NB4 (cell line): Measurements from ENCODE around the gene BICRAL.
"Not testable (repeated sequence)": the region's sequence is repeated elsewhere in the genome, so short reads cannot be mapped to it uniquely, and the experiment has no call there.

Experiments
- DNase-seq: peaks from one replicate; pipeline ENCODE4 v3.0.0; 2010; ENCODE audit warnings: low read depth
- H3K4me3 ChIP-seq: one replicate; pipeline ENCODE4 v1.5.1; 2011; ENCODE audit warnings: mild to moderate bottlenecking, low read depth, low read length, moderate library complexity
- CTCF ChIP-seq: IDR thresholded peaks from one replicate; pipeline ENCODE4 v1.5.1; 2012; ENCODE audit warnings: low read depth, low read length
- MYC ChIP-seq: IDR thresholded peaks from 2 replicates; pipeline ENCODE4 v1.6.1; 2011; ENCODE audit warnings: low read depth, low read length
- POLR2A ChIP-seq: IDR thresholded peaks from 2 replicates; pipeline ENCODE4 v1.6.1; 2011; ENCODE audit warnings: mild to moderate bottlenecking; ENCODE audit not compliant: insufficient read length; ENCODE audit errors: extremely low read depth
- TF ChIP-seq, protein P1 (sequence below): IDR thresholded peaks from 2 replicates; pipeline ENCODE4 v1.6.1; 2011; ENCODE audit warnings: low read depth, low read length

Gene BICRAL

DNA sequence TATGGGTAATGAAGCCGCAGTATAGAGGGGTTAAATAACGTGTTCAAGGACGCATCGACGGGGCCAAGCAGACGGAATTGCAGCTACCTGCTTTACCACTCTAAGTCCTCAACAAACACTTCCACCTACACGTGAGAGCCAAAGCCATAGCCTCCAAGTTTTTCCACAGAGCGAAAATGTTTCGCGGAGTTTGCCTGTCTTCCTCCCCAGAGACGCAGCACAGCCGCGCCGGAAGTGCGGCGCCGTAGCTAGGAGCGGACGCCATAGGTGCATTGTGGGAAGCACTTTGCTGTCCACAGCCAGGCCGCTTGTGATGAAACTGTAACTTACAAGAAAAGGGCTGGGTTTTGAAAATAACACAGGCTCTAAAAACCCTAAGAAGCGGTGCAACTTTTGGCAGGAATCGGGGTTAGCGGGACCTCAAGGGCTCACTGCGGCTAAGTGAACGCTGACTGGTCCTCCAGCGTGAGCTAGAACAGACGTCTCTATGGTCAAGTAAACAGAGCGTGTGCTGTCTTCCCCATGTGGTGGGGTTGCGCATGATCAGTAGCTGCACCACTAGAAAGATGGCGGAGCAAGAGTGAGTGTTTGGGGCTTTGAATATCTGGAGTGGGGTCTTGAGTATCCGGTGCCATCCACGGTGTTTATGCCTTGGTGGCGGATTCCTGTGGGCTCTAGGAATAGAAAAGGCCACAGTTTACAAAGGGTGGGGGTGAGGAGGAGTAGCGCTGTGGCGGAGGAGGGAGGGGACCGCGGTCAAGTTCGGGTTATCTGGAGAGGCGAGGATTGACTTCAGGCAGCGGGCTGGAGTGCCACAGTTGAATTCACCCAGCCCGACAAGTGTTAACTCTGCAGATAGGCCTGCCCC, 97.8 kb downstream of the BICRAL start, which contains the start of gene RPL7L1:
RPL7L1 (plus strand) TSS at position 245 of the 868 bp plus-strand sequence; CDS start at position 540, 295 bp downstream.
- TF ChIP-seq MYC = peak; percentile 94
- TF ChIP-seq, protein P1, sequence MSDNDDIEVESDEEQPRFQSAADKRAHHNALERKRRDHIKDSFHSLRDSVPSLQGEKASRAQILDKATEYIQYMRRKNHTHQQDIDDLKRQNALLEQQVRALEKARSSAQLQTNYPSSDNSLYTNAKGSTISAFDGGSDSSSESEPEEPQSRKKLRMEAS = peak; percentile 92
- TF ChIP-seq POLR2A = peak; percentile 89
- no peak for TF ChIP-seq CTCF
- peak within 1 kb of the TSS; percentile 90 for H3K4me3 ChIP-seq
- DNase-seq = peak; percentile 91

GRCh38 chr6:42880240-42880817, 98.5 kb downstream of the BICRAL start:
- H3K4me3 ChIP-seq = peak overlapping the region; percentile 90
- DNase-seq = not testable (repeated sequence)

- H3K4me3 ChIP-seq = peak overlapping the region; percentile 90
- peak; percentile 38 for DNase-seq
Observed at GRCh38 chr6:42880871-42881270, 99.0 kb downstream of the BICRAL start.

- TF ChIP-seq, protein P1 = no peak
- TF ChIP-seq POLR2A (no peak), MYC (no peak), CTCF (no peak)
- DNase-seq = no peak
- H3K4me3 ChIP-seq = no peak overlapping the region
Observed at GRCh38 chr6:42885702-42886101, 103.8 kb downstream of the BICRAL start.

GRCh38 chr6:42888201-42888600, 106.3 kb downstream of the BICRAL start:
- not testable (repeated sequence) for DNase-seq, H3K4me3 ChIP-seq

- TF ChIP-seq, protein P1 = no peak
- TF ChIP-seq POLR2A (no peak), MYC (no peak), CTCF (no peak)
- peak overlapping the region; percentile 71 for H3K4me3 ChIP-seq
- DNase-seq = no peak
Observed at GRCh38 chr6:42889815-42890214, 108.0 kb downstream of the BICRAL start.

DNA sequence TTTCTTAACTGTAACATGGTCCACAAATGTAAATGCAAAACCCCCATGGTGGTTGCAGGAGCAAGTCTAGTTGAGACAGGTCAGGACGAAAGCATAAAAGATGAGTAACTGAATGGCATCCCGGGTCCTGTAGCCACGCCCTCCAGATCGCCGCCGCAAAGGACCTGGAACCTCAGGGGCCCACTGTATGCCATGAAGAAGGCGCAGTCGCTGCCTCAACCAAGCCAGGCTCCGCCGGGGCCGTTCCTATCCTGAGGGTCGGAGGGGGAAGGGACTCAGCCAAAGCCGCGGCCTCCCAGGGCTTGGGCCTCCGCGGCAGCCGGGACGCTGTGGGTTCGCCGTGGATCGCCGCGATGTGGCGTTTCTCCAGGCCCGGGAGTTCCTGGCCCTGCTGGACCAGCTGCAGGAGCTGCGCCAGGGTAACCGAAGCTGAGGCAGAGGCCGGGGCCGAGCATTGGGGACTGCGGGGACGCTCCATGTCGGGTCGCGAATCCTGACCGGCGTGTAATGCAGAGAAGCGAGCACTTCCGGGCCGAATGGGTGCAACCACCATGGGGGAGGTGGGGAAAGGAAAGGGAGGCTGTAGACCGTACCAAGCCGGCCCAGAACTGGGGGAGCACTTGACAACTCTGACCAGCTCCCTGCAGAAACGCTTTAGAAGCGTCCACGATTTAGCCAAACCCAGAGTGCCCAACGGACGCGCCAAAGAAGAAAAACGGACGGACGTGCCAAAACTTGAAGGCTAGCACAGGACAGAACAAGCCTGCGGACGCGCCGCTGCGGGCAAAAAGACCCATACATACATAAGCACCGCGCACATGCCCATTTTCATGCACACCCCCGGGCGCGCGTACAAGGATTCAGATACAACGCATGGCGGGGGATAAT, 108.7 kb downstream of the BICRAL start:
- peak; percentile 63 for TF ChIP-seq MYC
- TF ChIP-seq, protein P1 = peak; percentile 60; the same call in 1 of the 2 replicates
- TF ChIP-seq CTCF = no peak
- peak; percentile 87 for TF ChIP-seq POLR2A
- H3K4me3 ChIP-seq = peak overlapping the region; percentile 71
- DNase-seq = peak; percentile 99
